Smooth muscle cell of the brain vasculature (primary cell): ENCODE measurements around the gene CFAP100.

Source experiments
- DNase-seq: peaks from one replicate; pipeline ENCODE4 v3.0.0-alpha.2; 2012; ENCODE audit warnings: low read depth, low spot score

The CFAP100 gene

GRCh38 chr3:126399756-126400155, 5.0 kb downstream of the CFAP100 start:
- DNase-seq: no peak

- no peak for DNase-seq
Measured at GRCh38 chr3:126401611-126402160, 7.0 kb downstream of the CFAP100 start.

GRCh38 chr3:126402178-126402577, 7.5 kb downstream of the CFAP100 start:
- no peak for DNase-seq

- no peak for DNase-seq
Measured at GRCh38 chr3:126402666-126403302, 8.1 kb downstream of the CFAP100 start.

- no peak for DNase-seq
Measured at GRCh38 chr3:126406389-126407296, 11.9 kb downstream of the CFAP100 start.

- DNase-seq: no peak
Measured at GRCh38 chr3:126407412-126408044, 12.8 kb downstream of the CFAP100 start.

- DNase-seq: no peak
Measured at GRCh38 chr3:126408099-126408498, 13.4 kb downstream of the CFAP100 start.

GRCh38 chr3:126412841-126413692, 18.4 kb downstream of the CFAP100 start:
- no peak for DNase-seq

GRCh38 chr3:126413693-126414080, 19.0 kb downstream of the CFAP100 start:
- no peak for DNase-seq

GRCh38 chr3:126414406-126414805, 19.7 kb downstream of the CFAP100 start:
- no peak for DNase-seq

- DNase-seq: no peak
Measured at GRCh38 chr3:126414961-126415660, 20.4 kb downstream of the CFAP100 start.

GRCh38 chr3:126415661-126416591, 21.2 kb downstream of the CFAP100 start:
- DNase-seq: no peak

GRCh38 chr3:126416943-126417342, 22.2 kb downstream of the CFAP100 start:
- DNase-seq: no peak

GRCh38 chr3:126417515-126417914, 22.8 kb downstream of the CFAP100 start:
- no peak for DNase-seq

GRCh38 chr3:126417981-126418530, 23.3 kb downstream of the CFAP100 start:
- no peak for DNase-seq

GRCh38 chr3:126418661-126419131, 24.0 kb downstream of the CFAP100 start:
- DNase-seq: no peak

- DNase-seq: no peak
Measured at GRCh38 chr3:126419151-126419703, 24.5 kb downstream of the CFAP100 start.

GRCh38 chr3:126419886-126420786, 25.4 kb downstream of the CFAP100 start:
- no peak for DNase-seq
